HEK293 (cell line): Measurements from ENCODE around the gene CDKN2A.

Experiments
- AEBP2 ChIP-seq: fragments of 450-650 bp; formaldehyde crosslinking; IDR thresholded peaks from 2 replicates; pipeline ENCODE4 v1.5.1; 2016; ENCODE audit warnings: missing biosample characterization, missing genetic modification characterization, borderline replicate concordance
- GLIS2 ChIP-seq: fragments of 450-650 bp; formaldehyde crosslinking; IDR thresholded peaks from 2 replicates; pipeline ENCODE4 v1.5.1; 2016; ENCODE audit warnings: missing biosample characterization, missing genetic modification characterization
- INSM2 ChIP-seq: fragments of 450-650 bp; formaldehyde crosslinking; IDR thresholded peaks from 2 replicates; pipeline ENCODE4 v1.5.1; 2016; ENCODE audit warnings: missing biosample characterization, missing genetic modification characterization
- KLF16 ChIP-seq: fragments of 450-650 bp; formaldehyde crosslinking; IDR thresholded peaks from 2 replicates; pipeline ENCODE4 v1.5.1; 2017; ENCODE audit warnings: missing biosample characterization, missing genetic modification characterization
- KLF9 ChIP-seq: fragments of 450-650 bp; formaldehyde crosslinking; IDR thresholded peaks from 2 replicates; pipeline ENCODE4 v1.5.1; 2016; ENCODE audit warnings: missing biosample characterization, missing genetic modification characterization, low read depth
- OSR2 ChIP-seq: fragments of 450-650 bp; formaldehyde crosslinking; IDR thresholded peaks from 2 replicates; pipeline ENCODE4 v1.5.1; 2016; ENCODE audit warnings: missing biosample characterization, missing genetic modification characterization
- OVOL3 ChIP-seq: fragments of 450-650 bp; formaldehyde crosslinking; IDR thresholded peaks from 2 replicates; pipeline ENCODE4 v1.5.1; 2016; ENCODE audit warnings: missing biosample characterization, missing genetic modification characterization
- PATZ1 ChIP-seq: fragments of 450-650 bp; formaldehyde crosslinking; IDR thresholded peaks from 2 replicates; pipeline ENCODE4 v1.5.1; 2016; ENCODE audit warnings: missing biosample characterization, missing genetic modification characterization
- RBAK ChIP-seq: fragments of 450-650 bp; formaldehyde crosslinking; IDR thresholded peaks from 2 replicates; pipeline ENCODE4 v1.5.1; 2016; ENCODE audit warnings: missing biosample characterization, missing genetic modification characterization
- SALL2 ChIP-seq: fragments of 450-650 bp; formaldehyde crosslinking; IDR thresholded peaks from 2 replicates; pipeline ENCODE4 v1.5.0; 2017; ENCODE audit warnings: missing biosample characterization, mild to moderate bottlenecking, missing genetic modification characterization, borderline replicate concordance
- SP7 ChIP-seq: fragments of 450-650 bp; formaldehyde crosslinking; IDR thresholded peaks from 2 replicates; pipeline ENCODE4 v1.5.1; 2016; ENCODE audit warnings: missing biosample characterization, missing genetic modification characterization
- TSHZ1 ChIP-seq: fragments of 450-650 bp; formaldehyde crosslinking; IDR thresholded peaks from 2 replicates; pipeline ENCODE4 v1.5.1; 2016; ENCODE audit warnings: missing biosample characterization, missing genetic modification characterization, borderline replicate concordance
- ZNF140 ChIP-seq: fragments of 450-650 bp; formaldehyde crosslinking; IDR thresholded peaks from 2 replicates; pipeline ENCODE4 v1.5.1; 2016; ENCODE audit warnings: missing biosample characterization, missing genetic modification characterization
- ZNF146 ChIP-seq: fragments of 450-650 bp; formaldehyde crosslinking; IDR thresholded peaks from 2 replicates; pipeline ENCODE4 v1.5.1; 2016; ENCODE audit warnings: missing biosample characterization, missing genetic modification characterization
- ZNF157 ChIP-seq: fragments of 450-650 bp; formaldehyde crosslinking; IDR thresholded peaks from 2 replicates; pipeline ENCODE4 v1.5.1; 2016; ENCODE audit warnings: missing biosample characterization, missing genetic modification characterization
- ZNF174 ChIP-seq: fragments of 450-650 bp; formaldehyde crosslinking; IDR thresholded peaks from 2 replicates; pipeline ENCODE4 v1.5.0; 2017; ENCODE audit warnings: missing biosample characterization, mild to moderate bottlenecking, missing genetic modification characterization
- ZNF239 ChIP-seq: fragments of 450-650 bp; formaldehyde crosslinking; IDR thresholded peaks from 2 replicates; pipeline ENCODE4 v1.5.1; 2016; ENCODE audit warnings: missing biosample characterization, missing genetic modification characterization
- ZNF24 ChIP-seq: fragments of 450-650 bp; formaldehyde crosslinking; IDR thresholded peaks from 2 replicates; pipeline ENCODE4 v1.5.1; 2016; ENCODE audit warnings: missing biosample characterization, missing genetic modification characterization
- ZNF341 ChIP-seq: fragments of 450-650 bp; formaldehyde crosslinking; IDR thresholded peaks from 2 replicates; pipeline ENCODE4; 2016; ENCODE audit warnings: low read depth, missing biosample characterization, missing genetic modification characterization
- ZNF37A ChIP-seq: fragments of 450-650 bp; IDR thresholded peaks from 2 replicates; pipeline ENCODE4 v1.5.1; 2018; ENCODE audit warnings: missing biosample characterization, missing genetic modification characterization
- ZNF404 ChIP-seq: fragments of 450-650 bp; formaldehyde crosslinking; IDR thresholded peaks from 2 replicates; pipeline ENCODE4 v1.5.1; 2017; ENCODE audit warnings: missing biosample characterization, missing genetic modification characterization
- ZNF426 ChIP-seq: fragments of 450-650 bp; formaldehyde crosslinking; IDR thresholded peaks from 2 replicates; pipeline ENCODE4 v1.5.1; 2017; ENCODE audit warnings: missing biosample characterization, missing genetic modification characterization, mild to moderate bottlenecking, inconsistent platforms, moderate library complexity
- ZNF548 ChIP-seq: fragments of 450-650 bp; formaldehyde crosslinking; IDR thresholded peaks from 2 replicates; pipeline ENCODE4 v1.5.1; 2016; ENCODE audit warnings: missing biosample characterization, missing genetic modification characterization
- ZNF629 ChIP-seq: fragments of 450-650 bp; formaldehyde crosslinking; IDR thresholded peaks from 2 replicates; pipeline ENCODE4 v1.5.1; 2017; ENCODE audit warnings: missing biosample characterization, missing genetic modification characterization
- TF ChIP-seq, protein P1 (sequence below): fragments of 450-650 bp; formaldehyde crosslinking; IDR thresholded peaks from 2 replicates; pipeline ENCODE4 v1.5.1; 2016; ENCODE audit warnings: missing biosample characterization, missing genetic modification characterization
- TF ChIP-seq, protein P2 (sequence below): fragments of 450-650 bp; formaldehyde crosslinking; IDR thresholded peaks from 2 replicates; pipeline ENCODE4 v1.5.1; 2016; ENCODE audit warnings: missing biosample characterization, missing genetic modification characterization
- TF ChIP-seq, protein P3 (sequence below): fragments of 450-650 bp; IDR thresholded peaks from 2 replicates; pipeline ENCODE4 v1.5.1; 2018; ENCODE audit warnings: missing biosample characterization, mild to moderate bottlenecking, missing genetic modification characterization

Gene CDKN2A

GRCh38 chr9:22008717-22009505, 14.7 kb upstream of the CDKN2A start, which contains the start of gene CDKN2B (continued):
- TF ChIP-seq PATZ1 (tag by site-specific recombination) (peak; percentile 91), ZNF404 (tag by site-specific recombination) (no peak), SALL2 (tag by site-specific recombination) (no peak), ZNF37A (no peak), ZNF548 (tag by site-specific recombination) (no peak), AEBP2 (tag by site-specific recombination) (no peak), SP7 (tag by site-specific recombination) (peak; percentile 71), ZNF174 (tag by site-specific recombination) (no peak), ZNF341 (tag by site-specific recombination) (0 out of 2 replicates have a peak, but pooled peaks have one; percentile 10), RBAK (tag by site-specific recombination) (no peak), ZNF239 (tag by site-specific recombination) (no peak), KLF9 (tag by site-specific recombination) (peak; percentile 92), ZNF146 (tag by site-specific recombination) (no peak), ZNF24 (tag by site-specific recombination) (0 out of 2 replicates have a peak, but pooled peaks have one; percentile 29), ZNF140 (tag by site-specific recombination) (no peak), OSR2 (tag by site-specific recombination) (peak; percentile 40; the same call in 1 of the 2 replicates), ZNF629 (tag by site-specific recombination) (no peak; the same call in none of the 2 replicates), ZNF426 (tag by site-specific recombination) (no peak), INSM2 (tag by site-specific recombination) (no peak), TSHZ1 (0 out of 2 replicates have a peak, but pooled peaks have one; percentile 32), GLIS2 (peak; percentile 59), ZNF157 (tag by site-specific recombination) (no peak), OVOL3 (tag by site-specific recombination) (no peak), KLF16 (peak; percentile 52; the same call in 1 of the 2 replicates)
- TF ChIP-seq, protein P1, sequence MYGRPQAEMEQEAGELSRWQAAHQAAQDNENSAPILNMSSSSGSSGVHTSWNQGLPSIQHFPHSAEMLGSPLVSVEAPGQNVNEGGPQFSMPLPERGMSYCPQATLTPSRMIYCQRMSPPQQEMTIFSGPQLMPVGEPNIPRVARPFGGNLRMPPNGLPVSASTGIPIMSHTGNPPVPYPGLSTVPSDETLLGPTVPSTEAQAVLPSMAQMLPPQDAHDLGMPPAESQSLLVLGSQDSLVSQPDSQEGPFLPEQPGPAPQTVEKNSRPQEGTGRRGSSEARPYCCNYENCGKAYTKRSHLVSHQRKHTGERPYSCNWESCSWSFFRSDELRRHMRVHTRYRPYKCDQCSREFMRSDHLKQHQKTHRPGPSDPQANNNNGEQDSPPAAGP (tag by site-specific recombination) = no peak; the same call in 1 of the 2 replicates
- TF ChIP-seq, protein P2, sequence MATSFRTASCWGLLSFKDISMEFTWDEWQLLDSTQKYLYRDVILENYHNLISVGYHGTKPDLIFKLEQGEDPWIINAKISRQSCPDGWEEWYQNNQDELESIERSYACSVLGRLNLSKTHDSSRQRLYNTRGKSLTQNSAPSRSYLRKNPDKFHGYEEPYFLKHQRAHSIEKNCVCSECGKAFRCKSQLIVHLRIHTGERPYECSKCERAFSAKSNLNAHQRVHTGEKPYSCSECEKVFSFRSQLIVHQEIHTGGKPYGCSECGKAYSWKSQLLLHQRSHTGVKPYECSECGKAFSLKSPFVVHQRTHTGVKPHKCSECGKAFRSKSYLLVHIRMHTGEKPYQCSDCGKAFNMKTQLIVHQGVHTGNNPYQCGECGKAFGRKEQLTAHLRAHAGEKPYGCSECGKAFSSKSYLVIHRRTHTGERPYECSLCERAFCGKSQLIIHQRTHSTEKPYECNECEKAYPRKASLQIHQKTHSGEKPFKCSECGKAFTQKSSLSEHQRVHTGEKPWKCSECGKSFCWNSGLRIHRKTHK (tag by site-specific recombination) = no peak
- TF ChIP-seq, protein P3, sequence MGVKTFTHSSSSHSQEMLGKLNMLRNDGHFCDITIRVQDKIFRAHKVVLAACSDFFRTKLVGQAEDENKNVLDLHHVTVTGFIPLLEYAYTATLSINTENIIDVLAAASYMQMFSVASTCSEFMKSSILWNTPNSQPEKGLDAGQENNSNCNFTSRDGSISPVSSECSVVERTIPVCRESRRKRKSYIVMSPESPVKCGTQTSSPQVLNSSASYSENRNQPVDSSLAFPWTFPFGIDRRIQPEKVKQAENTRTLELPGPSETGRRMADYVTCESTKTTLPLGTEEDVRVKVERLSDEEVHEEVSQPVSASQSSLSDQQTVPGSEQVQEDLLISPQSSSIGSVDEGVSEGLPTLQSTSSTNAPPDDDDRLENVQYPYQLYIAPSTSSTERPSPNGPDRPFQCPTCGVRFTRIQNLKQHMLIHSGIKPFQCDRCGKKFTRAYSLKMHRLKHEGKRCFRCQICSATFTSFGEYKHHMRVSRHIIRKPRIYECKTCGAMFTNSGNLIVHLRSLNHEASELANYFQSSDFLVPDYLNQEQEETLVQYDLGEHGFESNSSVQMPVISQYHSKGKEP (tag by site-specific recombination) = no peak
